AG04449 (cell line): ENCODE data around the gene COL2A1.
"Not testable (repeated sequence)": the region's sequence is repeated elsewhere in the genome, so short reads cannot be mapped to it uniquely, and the experiment has no call there.

Experiments used
- CTCF ChIA-PET: fragments of 350-600 bp; formaldehyde crosslinking; extraction: SDS; loops from one replicate; lab custom pipeline; 2021; ENCODE audit warnings: antibody characterized with exemption; lab: Yijun Ruan, JAX
- POLR2A ChIA-PET: fragments of 400-600, 350-600 bp; formaldehyde crosslinking; extraction: SDS; loops from one replicate; lab custom pipeline; 2020; ENCODE audit warnings: antibody characterized with exemption, inconsistent platforms; lab: Yijun Ruan, JAX
- DNase-seq: peaks from one replicate; pipeline ENCODE4 v3.0.0-alpha.2; 2010; ENCODE audit warnings: low read depth, low spot score
- H3K4me3 ChIP-seq: 2 replicates; pipeline ENCODE4 v1.5.1; 2011; ENCODE audit warnings: low read depth, mild to moderate bottlenecking, control low read depth, low read length
- CTCF ChIP-seq: IDR thresholded peaks from one replicate; pipeline ENCODE4 v1.5.1; 2011; ENCODE audit warnings: mild to moderate bottlenecking, moderate library complexity, low read length, control low read depth, inconsistent platforms; ENCODE audit not compliant: insufficient read depth; ENCODE audit errors: missing control alignments

Gene COL2A1

GRCh38 chr12:47964106-47964728, 40.1 kb downstream of the COL2A1 start:
- no peak for DNase-seq
- ChIA-PET POLR2A (interaction anchor here (0.8 kb wide), 1 partner anchor 11 kb away, joined by 3 read pairs; no protein-coding TSS in a partner anchor), CTCF (interaction anchor here (0.6 to 7.4 kb wide), 41 partner anchors 8 to 652 kb away, joined by 3 to 163 read pairs (median 4); no protein-coding TSS in a partner anchor)

GRCh38 chr12:47963340-47964040, 40.8 kb downstream of the COL2A1 start, which contains the start of gene TMEM106C:
TSS of gene TMEM106C (plus strand) at chr12:47963596. CDS start at chr12:47964237, 641 bp downstream.
- H3K4me3 ChIP-seq: peak within 1 kb of the TSS; percentile 97
- POLR2A ChIA-PET: interaction anchor here (0.8 kb wide), 1 partner anchor 11 kb away, joined by 3 read pairs; no protein-coding TSS in a partner anchor
- peak; percentile 38 for DNase-seq
- peak; percentile 99 for TF ChIP-seq CTCF
- CTCF ChIA-PET: interaction anchor here (0.6 to 7.4 kb wide), 60 partner anchors 9 to 654 kb away, joined by 3 to 163 read pairs (median 4); partner anchors contain the start of genes ASB8 and VDR

More at GRCh38 chr12:47964106-47964728, 40.1 kb downstream of the COL2A1 start:
- TF ChIP-seq CTCF: no peak
- peak overlapping the region; percentile 97 for H3K4me3 ChIP-seq

- TF ChIP-seq CTCF: no peak
- ChIA-PET POLR2A (no interaction called here), CTCF (interaction anchor here (0.8 to 7.4 kb wide), 23 partner anchors 10 to 203 kb away, joined by 3 to 163 read pairs (median 6); partner anchors contain the start of genes ASB8 and VDR)
- no peak overlapping the region for H3K4me3 ChIP-seq
- no peak for DNase-seq
These were observed 42.1 kb downstream of the COL2A1 start for GRCh38 chr12:47962198-47962597.

GRCh38 chr12:47957671-47958070, 46.6 kb downstream of the COL2A1 start:
- POLR2A ChIA-PET, H3K4me3 ChIP-seq, DNase-seq: not testable (repeated sequence)
- CTCF ChIA-PET: interaction anchor here (1.3 to 2.8 kb wide), 5 partner anchors 9 to 120 kb away, joined by 3 to 25 read pairs (median 7); no protein-coding TSS in a partner anchor

GRCh38 chr12:47955059-47955458, 49.2 kb downstream of the COL2A1 start:
- no peak for DNase-seq
- CTCF ChIA-PET: interaction anchor here (1.1 to 10.5 kb wide), 4 partner anchors 9 to 211 kb away, joined by 3 to 163 read pairs (median 68); partner anchors contain the start of gene TMEM106C
- no peak overlapping the region for H3K4me3 ChIP-seq
- POLR2A ChIA-PET: no interaction called here
- TF ChIP-seq CTCF: no peak

- DNase-seq: no peak
- POLR2A ChIA-PET: no interaction called here
- CTCF ChIA-PET: interaction anchor here (0.6 to 10.5 kb wide), 5 partner anchors 9 to 210 kb away, joined by 3 to 163 read pairs (median 5); partner anchors contain the start of gene TMEM106C
These were observed 49.7 kb downstream of the COL2A1 start for GRCh38 chr12:47954467-47955045.

More at GRCh38 chr12:47954467-47955045, 49.7 kb downstream of the COL2A1 start:
- H3K4me3 ChIP-seq: no peak overlapping the region
- no peak for TF ChIP-seq CTCF
